ENCODE data around the gene PRSS57. TPM values are rescaled to one million over a fixed set of nuclear protein-coding genes. Genes with fewer than 3 reads are reported as not detected.
A peak's percentile ranks its signal among the peaks of the same experiment; 100 is the strongest.

Gene PRSS57
- total and polyA plus RNA-seq, 2 of the 13 experiments (the other 11 are each of a cell fraction or from before 2014, with no cell fraction given), result 0.12 TPM; not detected in 1

DNA sequence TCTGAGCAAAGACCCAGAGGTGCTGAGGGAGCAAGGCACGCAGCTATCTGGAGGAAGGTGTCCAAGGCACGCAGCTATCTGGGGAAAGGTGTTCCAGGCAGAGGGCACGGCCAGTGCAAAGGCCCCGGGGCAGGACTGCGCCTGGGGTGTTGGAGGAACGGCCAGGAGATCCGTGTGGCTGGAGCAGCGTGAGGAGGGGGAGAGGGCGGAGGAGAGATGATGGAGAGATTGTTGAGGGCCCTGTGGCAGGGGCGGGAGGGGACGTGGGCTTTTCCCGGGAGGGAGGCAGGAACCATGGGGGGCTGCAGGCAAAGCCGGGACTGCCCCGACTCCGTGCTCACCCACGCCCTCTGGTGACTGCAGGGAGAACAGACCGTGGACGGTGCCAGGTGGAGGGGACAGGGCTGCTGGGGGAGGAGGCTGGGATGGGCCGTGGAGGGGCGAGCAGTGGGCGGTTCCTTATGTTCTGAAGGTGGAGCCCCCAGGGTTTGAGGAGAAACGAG is 42.4 kb upstream of the PRSS57 start (continued):
- TF ChIP-seq ZNF446 (CRISPR knock-in tag; IDR thresholded peaks at IDR 0.05) (no peak), ELF1 (CRISPR knock-in tag; IDR thresholded peaks at IDR 0.05) (no peak), HNF1B (CRISPR knock-in tag; IDR thresholded peaks at IDR 0.05) (no peak), TCF7L2 (IDR thresholded peaks at IDR 0.05; ENCODE audit: low read depth, low read length) (no peak), ZNF383 (CRISPR knock-in tag; IDR thresholded peaks at IDR 0.05; ENCODE audit: borderline replicate concordance) (no peak), MED8 (CRISPR knock-in tag; IDR thresholded peaks at IDR 0.05; ENCODE audit: insufficient replicate concordance) (no peak), SALL1 (CRISPR knock-in tag; IDR thresholded peaks at IDR 0.05) (peak; percentile 24; the same call in 1 of the 2 replicates), ZFP91 (CRISPR knock-in tag; IDR thresholded peaks at IDR 0.05; ENCODE audit: borderline replicate concordance) (no peak), ZNF343 (CRISPR knock-in tag; IDR thresholded peaks at IDR 0.05) (no peak), JDP2 (CRISPR knock-in tag; IDR thresholded peaks at IDR 0.05; ENCODE audit: borderline replicate concordance) (no peak), CCDC6 (CRISPR knock-in tag; IDR thresholded peaks at IDR 0.05) (no peak), ZNF83 (CRISPR knock-in tag; IDR thresholded peaks at IDR 0.05; ENCODE audit: borderline replicate concordance) (no peak), PAXIP1 (CRISPR knock-in tag; conservative IDR thresholded peaks at IDR 0.05) (no peak), FOXK2 (IDR thresholded peaks at IDR 0.05) (no peak), NFYC (CRISPR knock-in tag; IDR thresholded peaks at IDR 0.05) (no peak), ZNF430 (CRISPR knock-in tag; IDR thresholded peaks at IDR 0.05) (peak; percentile 17; the same call in 1 of the 2 replicates), ZNF510 (CRISPR knock-in tag; IDR thresholded peaks at IDR 0.05; ENCODE audit: low read depth) (no peak), ZNF607 (CRISPR knock-in tag; IDR thresholded peaks at IDR 0.05; ENCODE audit: borderline replicate concordance) (no peak)
- TF ChIP-seq, protein P1, sequence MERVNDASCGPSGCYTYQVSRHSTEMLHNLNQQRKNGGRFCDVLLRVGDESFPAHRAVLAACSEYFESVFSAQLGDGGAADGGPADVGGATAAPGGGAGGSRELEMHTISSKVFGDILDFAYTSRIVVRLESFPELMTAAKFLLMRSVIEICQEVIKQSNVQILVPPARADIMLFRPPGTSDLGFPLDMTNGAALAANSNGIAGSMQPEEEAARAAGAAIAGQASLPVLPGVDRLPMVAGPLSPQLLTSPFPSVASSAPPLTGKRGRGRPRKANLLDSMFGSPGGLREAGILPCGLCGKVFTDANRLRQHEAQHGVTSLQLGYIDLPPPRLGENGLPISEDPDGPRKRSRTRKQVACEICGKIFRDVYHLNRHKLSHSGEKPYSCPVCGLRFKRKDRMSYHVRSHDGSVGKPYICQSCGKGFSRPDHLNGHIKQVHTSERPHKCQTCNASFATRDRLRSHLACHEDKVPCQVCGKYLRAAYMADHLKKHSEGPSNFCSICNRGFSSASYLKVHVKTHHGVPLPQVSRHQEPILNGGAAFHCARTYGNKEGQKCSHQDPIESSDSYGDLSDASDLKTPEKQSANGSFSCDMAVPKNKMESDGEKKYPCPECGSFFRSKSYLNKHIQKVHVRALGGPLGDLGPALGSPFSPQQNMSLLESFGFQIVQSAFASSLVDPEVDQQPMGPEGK (CRISPR knock-in tag; IDR thresholded peaks at IDR 0.05), result peak; percentile 88
- TF ChIP-seq, protein P2, sequence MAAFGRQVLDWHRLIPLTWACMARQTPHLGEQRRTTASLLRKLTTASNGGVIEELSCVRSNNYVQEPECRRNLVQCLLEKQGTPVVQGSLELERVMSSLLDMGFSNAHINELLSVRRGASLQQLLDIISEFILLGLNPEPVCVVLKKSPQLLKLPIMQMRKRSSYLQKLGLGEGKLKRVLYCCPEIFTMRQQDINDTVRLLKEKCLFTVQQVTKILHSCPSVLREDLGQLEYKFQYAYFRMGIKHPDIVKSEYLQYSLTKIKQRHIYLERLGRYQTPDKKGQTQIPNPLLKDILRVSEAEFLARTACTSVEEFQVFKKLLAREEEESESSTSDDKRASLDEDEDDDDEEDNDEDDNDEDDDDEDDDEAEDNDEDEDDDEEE (CRISPR knock-in tag; IDR thresholded peaks at IDR 0.05), result no peak
- TF ChIP-seq, protein P3, sequence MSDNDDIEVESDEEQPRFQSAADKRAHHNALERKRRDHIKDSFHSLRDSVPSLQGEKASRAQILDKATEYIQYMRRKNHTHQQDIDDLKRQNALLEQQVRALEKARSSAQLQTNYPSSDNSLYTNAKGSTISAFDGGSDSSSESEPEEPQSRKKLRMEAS (IDR thresholded peaks at IDR 0.05), result peak; percentile 14; the same call in 1 of the 2 replicates

All from HepG2 (cell line).